Sigmoid colon (tissue), 3 donors: Measurements from ENCODE around the gene GSG1L.

Source experiments
- POLR2A ChIP-seq, 2 donors: fragments of 450-650 bp; IDR thresholded peaks; one replicate each; pipeline ENCODE4 v1.6.1; 2016; ENCODE audit warnings: antibody characterized with exemption in 2 of 2, mild to moderate bottlenecking in 2 of 2, moderate library complexity in 2 of 2
- TF ChIP-seq, protein P1 (sequence below), 4 experiments: fragments of 450-650 bp in 3 of 4; fragments of 200-600 bp in 1 of 4; IDR thresholded peaks; one replicate each; pipeline ENCODE4 v1.5.1; 2016 to 2019; ENCODE audit warnings: antibody characterized with exemption in 4 of 4, mild to moderate bottlenecking in 3 of 4, moderate library complexity in 2 of 4

DNA sequence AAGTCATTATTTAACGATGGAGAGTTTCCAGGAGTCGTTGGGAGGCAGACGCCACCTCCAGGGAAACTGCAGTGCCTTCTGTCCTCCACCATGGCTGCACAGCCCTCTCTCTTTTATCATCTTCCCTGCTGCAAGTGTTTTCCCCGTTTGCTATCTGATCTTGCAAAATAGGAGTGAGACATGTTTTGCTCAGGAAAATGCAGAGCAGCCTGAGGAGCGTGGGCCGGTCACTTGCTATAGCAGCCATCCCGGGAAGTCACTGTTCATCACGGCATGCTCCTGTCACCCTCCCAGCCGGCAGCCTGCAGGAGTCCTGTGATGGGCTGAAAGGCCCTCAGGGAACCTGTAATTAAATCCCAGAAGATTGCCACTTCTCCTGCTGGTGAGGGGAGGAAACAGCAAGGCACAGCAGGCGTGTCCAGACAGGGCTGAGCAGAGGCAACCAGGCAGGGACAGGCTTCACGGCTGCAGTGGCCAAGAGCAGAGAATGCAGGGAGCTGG, 143.1 kb downstream of the GSG1L start:
- TF ChIP-seq POLR2A (IDR thresholded peaks at IDR 0.05) = no peak
- TF ChIP-seq, protein P1, sequence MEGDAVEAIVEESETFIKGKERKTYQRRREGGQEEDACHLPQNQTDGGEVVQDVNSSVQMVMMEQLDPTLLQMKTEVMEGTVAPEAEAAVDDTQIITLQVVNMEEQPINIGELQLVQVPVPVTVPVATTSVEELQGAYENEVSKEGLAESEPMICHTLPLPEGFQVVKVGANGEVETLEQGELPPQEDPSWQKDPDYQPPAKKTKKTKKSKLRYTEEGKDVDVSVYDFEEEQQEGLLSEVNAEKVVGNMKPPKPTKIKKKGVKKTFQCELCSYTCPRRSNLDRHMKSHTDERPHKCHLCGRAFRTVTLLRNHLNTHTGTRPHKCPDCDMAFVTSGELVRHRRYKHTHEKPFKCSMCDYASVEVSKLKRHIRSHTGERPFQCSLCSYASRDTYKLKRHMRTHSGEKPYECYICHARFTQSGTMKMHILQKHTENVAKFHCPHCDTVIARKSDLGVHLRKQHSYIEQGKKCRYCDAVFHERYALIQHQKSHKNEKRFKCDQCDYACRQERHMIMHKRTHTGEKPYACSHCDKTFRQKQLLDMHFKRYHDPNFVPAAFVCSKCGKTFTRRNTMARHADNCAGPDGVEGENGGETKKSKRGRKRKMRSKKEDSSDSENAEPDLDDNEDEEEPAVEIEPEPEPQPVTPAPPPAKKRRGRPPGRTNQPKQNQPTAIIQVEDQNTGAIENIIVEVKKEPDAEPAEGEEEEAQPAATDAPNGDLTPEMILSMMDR (IDR thresholded peaks at IDR 0.05) = no peak
